Epithelial cell of proximal tubule (primary cell): ENCODE measurements around the gene CELA2B. TPM values are rescaled to one million over a fixed set of nuclear protein-coding genes. Genes with fewer than 3 reads are reported as not detected.
"Not testable (repeated sequence)": the region's sequence is repeated elsewhere in the genome, so short reads cannot be mapped to it uniquely, and the experiment has no call there.

Experiments used
- DNase-seq: peaks from one replicate; pipeline ENCODE4 v3.0.0-alpha.2; 2011; ENCODE audit warnings: low read depth
- H3K4me3 ChIP-seq: 2 replicates; pipeline ENCODE4 v1.5.1; 2011; ENCODE audit warnings: low read depth, mild to moderate bottlenecking, low read length
- total RNA-seq: library from RNA; depleted of rRNA; stranded (reverse); fragments of >200 nt; gene quantifications from 2 replicates; pipeline ENCODE4 v1.2.3, GENCODE V29; 2015
- TF ChIP-seq, protein P1 (sequence below): conservative IDR thresholded peaks from 2 replicates; pipeline ENCODE4 v1.5.1; 2012; ENCODE audit warnings: low read depth, mild to moderate bottlenecking, low read length

CELA2B gene
- total RNA-seq, 1 donor from 2014 or later = not detected

DNA sequence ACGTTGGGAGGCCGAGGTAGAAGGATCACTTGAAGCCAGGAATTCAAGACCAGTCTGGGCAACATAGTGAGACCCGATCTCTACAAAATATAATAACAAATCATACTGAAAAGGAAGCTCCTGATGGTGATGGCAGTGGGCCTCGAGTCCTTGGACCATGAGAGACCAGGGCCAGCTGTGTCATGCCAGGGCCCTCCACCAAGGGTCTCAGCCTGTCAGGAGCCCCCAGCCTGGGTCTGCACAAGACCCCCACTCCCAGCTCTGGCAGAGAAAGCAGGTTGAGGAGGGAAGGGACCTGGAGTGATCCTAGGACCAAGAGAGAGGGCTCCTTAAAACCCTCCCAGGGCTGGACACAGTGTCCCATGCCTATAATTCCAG lies 44.3 kb upstream of the CELA2B start:
- DNase-seq = no peak
- TF ChIP-seq, protein P1, sequence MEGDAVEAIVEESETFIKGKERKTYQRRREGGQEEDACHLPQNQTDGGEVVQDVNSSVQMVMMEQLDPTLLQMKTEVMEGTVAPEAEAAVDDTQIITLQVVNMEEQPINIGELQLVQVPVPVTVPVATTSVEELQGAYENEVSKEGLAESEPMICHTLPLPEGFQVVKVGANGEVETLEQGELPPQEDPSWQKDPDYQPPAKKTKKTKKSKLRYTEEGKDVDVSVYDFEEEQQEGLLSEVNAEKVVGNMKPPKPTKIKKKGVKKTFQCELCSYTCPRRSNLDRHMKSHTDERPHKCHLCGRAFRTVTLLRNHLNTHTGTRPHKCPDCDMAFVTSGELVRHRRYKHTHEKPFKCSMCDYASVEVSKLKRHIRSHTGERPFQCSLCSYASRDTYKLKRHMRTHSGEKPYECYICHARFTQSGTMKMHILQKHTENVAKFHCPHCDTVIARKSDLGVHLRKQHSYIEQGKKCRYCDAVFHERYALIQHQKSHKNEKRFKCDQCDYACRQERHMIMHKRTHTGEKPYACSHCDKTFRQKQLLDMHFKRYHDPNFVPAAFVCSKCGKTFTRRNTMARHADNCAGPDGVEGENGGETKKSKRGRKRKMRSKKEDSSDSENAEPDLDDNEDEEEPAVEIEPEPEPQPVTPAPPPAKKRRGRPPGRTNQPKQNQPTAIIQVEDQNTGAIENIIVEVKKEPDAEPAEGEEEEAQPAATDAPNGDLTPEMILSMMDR = no peak

GRCh38 chr1:15432324-15432723 lies 43.6 kb upstream of the CELA2B start:
- H3K4me3 ChIP-seq = no peak overlapping the region
- DNase-seq = no peak
- TF ChIP-seq, protein P1 = no peak

More for the DNA sequence above, 44.3 kb upstream of the CELA2B start:
- H3K4me3 ChIP-seq = no peak overlapping the region

- no peak for DNase-seq
- TF ChIP-seq, protein P1 = no peak
- H3K4me3 ChIP-seq = no peak overlapping the region
Measured at GRCh38 chr1:15433471-15433870, 42.4 kb upstream of the CELA2B start.

DNA sequence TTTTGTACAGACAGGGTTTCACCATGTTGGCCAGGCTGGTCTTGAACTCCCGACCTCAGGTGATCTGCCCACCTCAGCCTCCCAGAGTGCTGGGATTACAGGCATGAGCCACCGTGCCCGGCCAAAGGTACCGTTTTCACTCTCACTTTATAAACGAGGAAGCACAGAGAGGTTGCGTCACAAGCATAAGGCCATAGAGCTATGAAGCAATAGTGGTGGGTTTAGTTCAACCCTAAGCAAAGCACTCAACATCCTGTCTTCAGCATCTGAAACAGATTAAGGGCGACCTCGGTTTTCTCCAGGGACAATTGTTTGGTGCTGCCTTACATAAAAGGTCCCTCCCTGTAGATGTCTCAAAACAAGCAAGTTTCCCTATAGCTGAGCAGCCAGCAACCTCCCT lies 41.2 kb upstream of the CELA2B start:
- H3K4me3 ChIP-seq, DNase-seq: not testable (repeated sequence)

GRCh38 chr1:15435239-15436077 lies 40.4 kb upstream of the CELA2B start:
- DNase-seq = no peak
- TF ChIP-seq, protein P1 = no peak
- no peak overlapping the region for H3K4me3 ChIP-seq

GRCh38 chr1:15436881-15437442 lies 38.9 kb upstream of the CELA2B start:
- DNase-seq = no peak
- no peak overlapping the region for H3K4me3 ChIP-seq
- TF ChIP-seq, protein P1 = no peak

GRCh38 chr1:15439325-15439724 lies 36.6 kb upstream of the CELA2B start:
- TF ChIP-seq, protein P1 = no peak
- DNase-seq = no peak
- H3K4me3 ChIP-seq = no peak overlapping the region
